GM10266 (cell line): ENCODE data around the gene NFIB.

Experiments used
- DNase-seq: peaks from one replicate; pipeline ENCODE4 v3.0.0; 2012; ENCODE audit errors: extremely low spot score
- CTCF ChIP-seq: IDR thresholded peaks from 2 replicates; pipeline ENCODE4 v1.5.1; 2012; ENCODE audit warnings: mild to moderate bottlenecking, low read depth; ENCODE audit not compliant: control insufficient read depth, insufficient read depth; ENCODE audit errors: missing control alignments

The NFIB gene

GRCh38 chr9:14304259-14304658 is 9.7 kb downstream of the NFIB start:
- no peak for DNase-seq
- TF ChIP-seq CTCF = no peak

GRCh38 chr9:14303521-14303920 is 10.4 kb downstream of the NFIB start:
- no peak for DNase-seq
- TF ChIP-seq CTCF = no peak

GRCh38 chr9:14303100-14303499 is 10.8 kb downstream of the NFIB start:
- no peak for DNase-seq

GRCh38 chr9:14302405-14302804 is 11.5 kb downstream of the NFIB start:
- TF ChIP-seq CTCF = no peak
- no peak for DNase-seq

More at GRCh38 chr9:14303100-14303499, 10.8 kb downstream of the NFIB start:
- no peak for TF ChIP-seq CTCF

- DNase-seq = no peak
- no peak for TF ChIP-seq CTCF
Measured at GRCh38 chr9:14301583-14302021, 12.3 kb downstream of the NFIB start.

GRCh38 chr9:14301006-14301405 is 12.9 kb downstream of the NFIB start:
- no peak for DNase-seq
- TF ChIP-seq CTCF = no peak

- TF ChIP-seq CTCF = no peak
- DNase-seq = no peak
Measured at GRCh38 chr9:14300588-14300987, 13.4 kb downstream of the NFIB start.
